Nephron (organoid): ENCODE results near the gene GSS.

Experiments used
- H3K27ac Mint-ChIP-seq, 3 experiments: 2 replicates each; pipeline ENCODE4 v1.8.0; 2020; ENCODE audit warnings: mixed read lengths in 3 of 3, mild to moderate bottlenecking in 2 of 3, moderate library complexity in 1 of 3
- H3K27me3 Mint-ChIP-seq: 2 replicates; pipeline ENCODE4 v1.8.0; 2021; ENCODE audit warnings: low read depth, mild to moderate bottlenecking, moderate library complexity, mixed read lengths
- H3K36me3 Mint-ChIP-seq: 2 replicates; pipeline ENCODE4 v1.8.0; 2020; ENCODE audit warnings: low read depth, mixed read lengths
- H3K4me1 Mint-ChIP-seq: 2 replicates; pipeline ENCODE4 v1.8.0; 2020; ENCODE audit warnings: mixed read lengths
- H3K4me3 Mint-ChIP-seq, 3 experiments: 2 replicates each; pipeline ENCODE4 v1.8.0; 2020; ENCODE audit warnings: mild to moderate bottlenecking in 3 of 3, mixed read lengths in 3 of 3, moderate library complexity in 2 of 3
- H3K9me3 Mint-ChIP-seq: 2 replicates; pipeline ENCODE4 v1.8.0; 2020; ENCODE audit warnings: mixed read lengths
- TF ChIP-seq, protein P1 (sequence below), 3 experiments: fragments of 200-600 bp; sonication (generic); IDR thresholded peaks; one replicate each; pipeline ENCODE4 v1.5.0; 2021; ENCODE audit warnings: antibody characterized with exemption in 3 of 3; ENCODE audit not compliant: unreplicated experiment in 3 of 3

Gene GSS

GRCh38 chr20:34949120-34949519 lies 6.5 kb downstream of the GSS start:
- Mint-ChIP-seq H3K36me3 (peaks cover 25% of the 10 kb centered on the region), H3K4me3 (no peak overlapping the region), H3K27ac (peak overlapping the region; percentile 14 to 45 (median 27)), H3K4me1 (peaks cover 16% of the 10 kb centered on the region), H3K27me3 (no peaks in the 10 kb centered on the region), H3K9me3 (no peaks in the 10 kb centered on the region)
- TF ChIP-seq, protein P1, sequence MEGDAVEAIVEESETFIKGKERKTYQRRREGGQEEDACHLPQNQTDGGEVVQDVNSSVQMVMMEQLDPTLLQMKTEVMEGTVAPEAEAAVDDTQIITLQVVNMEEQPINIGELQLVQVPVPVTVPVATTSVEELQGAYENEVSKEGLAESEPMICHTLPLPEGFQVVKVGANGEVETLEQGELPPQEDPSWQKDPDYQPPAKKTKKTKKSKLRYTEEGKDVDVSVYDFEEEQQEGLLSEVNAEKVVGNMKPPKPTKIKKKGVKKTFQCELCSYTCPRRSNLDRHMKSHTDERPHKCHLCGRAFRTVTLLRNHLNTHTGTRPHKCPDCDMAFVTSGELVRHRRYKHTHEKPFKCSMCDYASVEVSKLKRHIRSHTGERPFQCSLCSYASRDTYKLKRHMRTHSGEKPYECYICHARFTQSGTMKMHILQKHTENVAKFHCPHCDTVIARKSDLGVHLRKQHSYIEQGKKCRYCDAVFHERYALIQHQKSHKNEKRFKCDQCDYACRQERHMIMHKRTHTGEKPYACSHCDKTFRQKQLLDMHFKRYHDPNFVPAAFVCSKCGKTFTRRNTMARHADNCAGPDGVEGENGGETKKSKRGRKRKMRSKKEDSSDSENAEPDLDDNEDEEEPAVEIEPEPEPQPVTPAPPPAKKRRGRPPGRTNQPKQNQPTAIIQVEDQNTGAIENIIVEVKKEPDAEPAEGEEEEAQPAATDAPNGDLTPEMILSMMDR (IDR thresholded peaks at IDR 0.05; ENCODE audit: unreplicated experiment in 3 of 3) = no peak

- H3K4me3 Mint-ChIP-seq = no peak overlapping the region
Observed at GRCh38 chr20:34948030-34948429, 7.6 kb downstream of the GSS start.

DNA sequence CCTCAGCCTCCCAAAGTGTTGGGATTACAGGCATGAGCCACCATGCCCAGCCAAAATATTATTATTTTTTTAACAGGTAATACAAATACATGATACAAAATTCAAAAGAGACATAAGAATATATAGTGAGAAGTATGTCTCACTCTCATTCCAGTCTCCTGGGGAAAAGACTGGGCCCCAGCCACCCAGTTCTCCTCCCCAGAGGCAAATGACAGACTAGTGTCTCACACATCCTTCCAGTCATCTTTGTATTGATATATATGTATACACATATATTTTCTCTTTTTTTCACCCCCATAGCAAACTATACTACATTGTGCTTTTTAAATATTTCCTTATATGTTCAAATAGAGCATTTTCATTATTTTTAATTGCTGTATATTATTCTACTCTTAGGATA lies 8.3 kb downstream of the GSS start:
- Mint-ChIP-seq H3K4me1 (peaks cover 7% of the 10 kb centered on the region), H3K27ac (no peak overlapping the region), H3K27me3 (no peaks in the 10 kb centered on the region), H3K36me3 (peaks cover 39% of the 10 kb centered on the region), H3K9me3 (no peaks in the 10 kb centered on the region), H3K4me3 (no peak overlapping the region)
- TF ChIP-seq, protein P1 (IDR thresholded peaks at IDR 0.05; ENCODE audit: unreplicated experiment in 3 of 3) = no peak

More at GRCh38 chr20:34948030-34948429, 7.6 kb downstream of the GSS start:
- H3K9me3 Mint-ChIP-seq = no peaks in the 10 kb centered on the region
- H3K27ac Mint-ChIP-seq = no peak overlapping the region
- no peaks in the 10 kb centered on the region for H3K27me3 Mint-ChIP-seq
- peaks cover 34% of the 10 kb centered on the region for H3K36me3 Mint-ChIP-seq
- H3K4me1 Mint-ChIP-seq = peaks cover 14% of the 10 kb centered on the region
- TF ChIP-seq, protein P1 (IDR thresholded peaks at IDR 0.05; ENCODE audit: unreplicated experiment in 3 of 3) = no peak

DNA sequence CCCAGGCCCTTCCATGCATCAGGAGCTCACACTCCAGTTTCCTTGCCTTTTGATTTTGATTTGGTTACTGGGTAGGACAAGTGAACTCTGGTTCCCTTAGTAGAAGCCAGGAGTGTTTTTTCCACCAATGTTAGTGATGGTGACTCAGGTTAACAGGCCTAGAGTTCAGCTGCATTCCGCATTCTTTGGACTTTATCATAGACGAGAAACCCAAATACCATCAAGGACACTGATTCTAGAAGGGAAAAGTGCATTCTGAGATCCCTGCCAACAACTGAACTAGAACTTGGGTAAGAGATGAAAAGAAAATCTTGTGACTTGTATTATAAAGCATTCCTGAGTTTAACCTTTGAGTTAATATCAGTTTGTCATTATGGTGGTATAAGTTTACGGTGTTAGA lies 8.9 kb downstream of the GSS start:
- TF ChIP-seq, protein P1 (IDR thresholded peaks at IDR 0.05; ENCODE audit: unreplicated experiment in 3 of 3) = no peak
- H3K9me3 Mint-ChIP-seq = no peaks in the 10 kb centered on the region
- peaks cover 41% of the 10 kb centered on the region for H3K36me3 Mint-ChIP-seq
- H3K27me3 Mint-ChIP-seq = no peaks in the 10 kb centered on the region
- peak overlapping the region in 2 of 3 experiments; percentile 8 to 35 for H3K27ac Mint-ChIP-seq
- H3K4me1 Mint-ChIP-seq = peaks cover 7% of the 10 kb centered on the region
- H3K4me3 Mint-ChIP-seq = no peak overlapping the region

GRCh38 chr20:34945315-34946077 lies 10.1 kb downstream of the GSS start:
- Mint-ChIP-seq H3K4me1 (peaks cover 11% of the 10 kb centered on the region), H3K27ac (peak overlapping the region in 2 of 3 experiments; percentile 8 to 35), H3K9me3 (no peaks in the 10 kb centered on the region), H3K4me3 (no peak overlapping the region), H3K36me3 (peaks cover 51% of the 10 kb centered on the region), H3K27me3 (no peaks in the 10 kb centered on the region)
- TF ChIP-seq, protein P1 (IDR thresholded peaks at IDR 0.05; ENCODE audit: unreplicated experiment in 3 of 3) = no peak
